Panc1 (cell line): ENCODE measurements around the gene EREG. TPM values are rescaled to one million over a fixed set of nuclear protein-coding genes. Genes with fewer than 3 reads are reported as not detected.

Experiments
- ATAC-seq: fragments of 200-7000 bp; cut with Tn5 transposase; 2 replicates; pipeline ENCODE4 v1.9.1; 2020; ENCODE audit warnings: mild to moderate bottlenecking, moderate library complexity
- BruUV-seq: library from RNA; stranded (reverse); fragments of 400-500 nt; replicated peaks from 2 replicates; lab custom pipeline; 2021; lab: Mats Ljungman, UMichigan
- CTCF ChIA-PET: fragments of 300-600 bp; sonication (Branson Sonifier 250); formaldehyde crosslinking; loops from one replicate; lab custom pipeline; 2022; ENCODE audit warnings: antibody characterized with exemption; lab: Charles Lee
- POLR2A ChIA-PET: fragments of 300-600 bp; sonication (Branson Sonifier 250); formaldehyde crosslinking; loops from one replicate; lab custom pipeline; 2022; ENCODE audit warnings: antibody characterized with exemption; lab: Charles Lee
- DNase-seq: peaks from one replicate; pipeline ENCODE4 v3.0.0-alpha.2; 2010; ENCODE audit warnings: low read depth, low spot score
- H3K27ac ChIP-seq: 2 replicates; pipeline ENCODE4 v1.5.1; 2011; ENCODE audit warnings: mild to moderate bottlenecking, low read length, inconsistent platforms
- H3K27me3 ChIP-seq: fragments of 200-500 bp; sonication (Bioruptor generic); 2 replicates; pipeline ENCODE4 v1.6.0; 2014; ENCODE audit warnings: low read length, inconsistent platforms; ENCODE audit not compliant: control insufficient read depth, insufficient read depth
- H3K36me3 ChIP-seq: fragments of 200-500 bp; sonication (Bioruptor generic); 2 replicates; pipeline ENCODE4 v1.5.1; 2014; ENCODE audit warnings: inconsistent platforms, mild to moderate bottlenecking, low read length, moderate library complexity; ENCODE audit not compliant: control insufficient read depth, insufficient read depth
- H3K4me1 ChIP-seq: 2 replicates; pipeline ENCODE4 v1.5.1; 2011; ENCODE audit warnings: inconsistent platforms, mild to moderate bottlenecking, low read length, moderate library complexity; ENCODE audit not compliant: control insufficient read depth, insufficient read depth
- H3K4me3 ChIP-seq, 2 experiments: 2 replicates each; pipeline ENCODE4 v1.5.1; 2011 to 2012; ENCODE audit warnings: low read depth in 2 of 2, low read length in 2 of 2, mild to moderate bottlenecking in 2 of 2, inconsistent platforms in 1 of 2, moderate library complexity in 1 of 2
- H3K9me3 ChIP-seq: fragments of 200-500 bp; sonication (Bioruptor generic); 2 replicates; pipeline ENCODE4 v1.5.1; 2014; ENCODE audit warnings: low read depth, mild to moderate bottlenecking, inconsistent platforms, low read length, moderate library complexity; ENCODE audit not compliant: control insufficient read depth, insufficient read depth
- CTCF ChIP-seq: fragments of 450-650 bp; IDR thresholded peaks from 2 replicates; pipeline ENCODE4 v1.5.1; 2017; ENCODE audit warnings: mild to moderate bottlenecking
- POLR2AphosphoS5 ChIP-seq: IDR thresholded peaks from 2 replicates; pipeline ENCODE4 v1.6.1; 2012; ENCODE audit warnings: mild to moderate bottlenecking, low read depth, low read length, moderate library complexity
- SIN3A ChIP-seq: IDR thresholded peaks from 2 replicates; pipeline ENCODE4 v1.6.1; 2012; ENCODE audit warnings: low read depth, mild to moderate bottlenecking, low read length, moderate library complexity, borderline replicate concordance; ENCODE audit not compliant: insufficient read depth
- TCF7L2 ChIP-seq: IDR thresholded peaks from 2 replicates; pipeline ENCODE4 v1.6.1; 2011; ENCODE audit warnings: mild to moderate bottlenecking, low read depth, low read length, inconsistent platforms
- in situ Hi-C: cut with HindIII; loops from 2 replicates; pipeline ENCODE4 v1.10.0; 2016; ENCODE audit warnings: low sequenced_read_pairs, low pct_unique_long_range_greater_than_20kb
- intact Hi-C: fragments of 100-400 bp; cut with micrococcal nuclease; formaldehyde crosslinking; loops from one replicate; pipeline ENCODE4 v1.10.0; 2022; ENCODE audit not compliant: unreplicated experiment
- total RNA-seq: library from RNA; stranded (reverse); gene quantifications from one replicate; pipeline ENCODE4 v1.2.1, GENCODE V29; 2021; ENCODE audit not compliant: unreplicated experiment
- TF ChIP-seq, protein P1 (sequence below), 2 experiments: IDR thresholded peaks; 2 replicates each; pipeline ENCODE4 v1.6.1; 2011 to 2012; ENCODE audit warnings: low read depth in 2 of 2, control low read depth in 1 of 2, low read length in 1 of 2, mild to moderate bottlenecking in 1 of 2, moderate library complexity in 1 of 2; ENCODE audit not compliant: insufficient read depth in 1 of 2

The EREG gene
- total RNA-seq, 1 experiment from 2014 or later: 2.1 TPM

GRCh38 chr4:74376888-74377483, 12.0 kb downstream of the EREG start:
- Histone ChIP-seq H3K9me3 (no peaks in the 10 kb centered on the region), H3K27me3 (no peaks in the 10 kb centered on the region), H3K36me3 (no peaks in the 10 kb centered on the region), H3K4me3 (no peak overlapping the region), H3K27ac (no peak overlapping the region), H3K4me1 (no peaks in the 10 kb centered on the region; the same call in 1 of the 2 replicates)
- TF ChIP-seq CTCF (peak; percentile 66; the same call in 1 of the 2 replicates), POLR2AphosphoS5 (no peak), SIN3A (no peak), TCF7L2 (no peak)
- TF ChIP-seq, protein P1, sequence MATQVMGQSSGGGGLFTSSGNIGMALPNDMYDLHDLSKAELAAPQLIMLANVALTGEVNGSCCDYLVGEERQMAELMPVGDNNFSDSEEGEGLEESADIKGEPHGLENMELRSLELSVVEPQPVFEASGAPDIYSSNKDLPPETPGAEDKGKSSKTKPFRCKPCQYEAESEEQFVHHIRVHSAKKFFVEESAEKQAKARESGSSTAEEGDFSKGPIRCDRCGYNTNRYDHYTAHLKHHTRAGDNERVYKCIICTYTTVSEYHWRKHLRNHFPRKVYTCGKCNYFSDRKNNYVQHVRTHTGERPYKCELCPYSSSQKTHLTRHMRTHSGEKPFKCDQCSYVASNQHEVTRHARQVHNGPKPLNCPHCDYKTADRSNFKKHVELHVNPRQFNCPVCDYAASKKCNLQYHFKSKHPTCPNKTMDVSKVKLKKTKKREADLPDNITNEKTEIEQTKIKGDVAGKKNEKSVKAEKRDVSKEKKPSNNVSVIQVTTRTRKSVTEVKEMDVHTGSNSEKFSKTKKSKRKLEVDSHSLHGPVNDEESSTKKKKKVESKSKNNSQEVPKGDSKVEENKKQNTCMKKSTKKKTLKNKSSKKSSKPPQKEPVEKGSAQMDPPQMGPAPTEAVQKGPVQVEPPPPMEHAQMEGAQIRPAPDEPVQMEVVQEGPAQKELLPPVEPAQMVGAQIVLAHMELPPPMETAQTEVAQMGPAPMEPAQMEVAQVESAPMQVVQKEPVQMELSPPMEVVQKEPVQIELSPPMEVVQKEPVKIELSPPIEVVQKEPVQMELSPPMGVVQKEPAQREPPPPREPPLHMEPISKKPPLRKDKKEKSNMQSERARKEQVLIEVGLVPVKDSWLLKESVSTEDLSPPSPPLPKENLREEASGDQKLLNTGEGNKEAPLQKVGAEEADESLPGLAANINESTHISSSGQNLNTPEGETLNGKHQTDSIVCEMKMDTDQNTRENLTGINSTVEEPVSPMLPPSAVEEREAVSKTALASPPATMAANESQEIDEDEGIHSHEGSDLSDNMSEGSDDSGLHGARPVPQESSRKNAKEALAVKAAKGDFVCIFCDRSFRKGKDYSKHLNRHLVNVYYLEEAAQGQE (IDR thresholded peaks at IDR 0.05; ENCODE audit: insufficient read depth in 1 of 2, low read depth in 2 of 2, low read length in 1 of 2): no peak
- intact Hi-C loops (loop anchor here (2.0 kb wide), 1 partner anchor 294 kb away; no protein-coding TSS in a partner anchor), in situ Hi-C loops (no loop called here)
- no TSS peak for BruUV-seq
- ChIA-PET POLR2A (no interaction called here), CTCF (interaction anchor here (0.7 to 1.8 kb wide), 4 partner anchors 12 to 243 kb away, joined by 5 to 8 read pairs (median 7); partner anchors contain the start of gene EREG)
- DNase-seq: no peak
- ATAC-seq: no peak

- no peak for DNase-seq
- POLR2A ChIA-PET: no interaction called here
- H3K36me3 ChIP-seq: no peaks in the 10 kb centered on the region
- no TSS peak for BruUV-seq
- no peaks in the 10 kb centered on the region for H3K9me3 ChIP-seq
- TF ChIP-seq TCF7L2: no peak
- no peak for TF ChIP-seq POLR2AphosphoS5
- no peak for TF ChIP-seq CTCF
- TF ChIP-seq, protein P1 (IDR thresholded peaks at IDR 0.05; ENCODE audit: insufficient read depth in 1 of 2, low read depth in 2 of 2, low read length in 1 of 2): no peak
- no peak for TF ChIP-seq SIN3A
- no peak overlapping the region for H3K4me3 ChIP-seq
- no peak for ATAC-seq
- CTCF ChIA-PET: interaction anchor here (0.6 to 1.8 kb wide), 5 partner anchors 13 to 685 kb away, joined by 4 to 8 read pairs (median 7); partner anchors contain the start of gene EREG
- intact Hi-C loops: loop anchor here (2.0 kb wide), 1 partner anchor 293 kb away; no protein-coding TSS in a partner anchor
- no peak overlapping the region for H3K27ac ChIP-seq
- in situ Hi-C loops: no loop called here
- no peaks in the 10 kb centered on the region for H3K27me3 ChIP-seq
- no peaks in the 10 kb centered on the region; the same call in 1 of the 2 replicates for H3K4me1 ChIP-seq
These were observed 12.8 kb downstream of the EREG start for GRCh38 chr4:74377714-74378113.
